ENCODE results near the gene IDH3G. TPM values are rescaled to one million over a fixed set of nuclear protein-coding genes. Genes with fewer than 3 reads are reported as not detected.

The IDH3G gene
- total RNA-seq, 1 donor from 2014 or later, result 80.6 TPM

DNA sequence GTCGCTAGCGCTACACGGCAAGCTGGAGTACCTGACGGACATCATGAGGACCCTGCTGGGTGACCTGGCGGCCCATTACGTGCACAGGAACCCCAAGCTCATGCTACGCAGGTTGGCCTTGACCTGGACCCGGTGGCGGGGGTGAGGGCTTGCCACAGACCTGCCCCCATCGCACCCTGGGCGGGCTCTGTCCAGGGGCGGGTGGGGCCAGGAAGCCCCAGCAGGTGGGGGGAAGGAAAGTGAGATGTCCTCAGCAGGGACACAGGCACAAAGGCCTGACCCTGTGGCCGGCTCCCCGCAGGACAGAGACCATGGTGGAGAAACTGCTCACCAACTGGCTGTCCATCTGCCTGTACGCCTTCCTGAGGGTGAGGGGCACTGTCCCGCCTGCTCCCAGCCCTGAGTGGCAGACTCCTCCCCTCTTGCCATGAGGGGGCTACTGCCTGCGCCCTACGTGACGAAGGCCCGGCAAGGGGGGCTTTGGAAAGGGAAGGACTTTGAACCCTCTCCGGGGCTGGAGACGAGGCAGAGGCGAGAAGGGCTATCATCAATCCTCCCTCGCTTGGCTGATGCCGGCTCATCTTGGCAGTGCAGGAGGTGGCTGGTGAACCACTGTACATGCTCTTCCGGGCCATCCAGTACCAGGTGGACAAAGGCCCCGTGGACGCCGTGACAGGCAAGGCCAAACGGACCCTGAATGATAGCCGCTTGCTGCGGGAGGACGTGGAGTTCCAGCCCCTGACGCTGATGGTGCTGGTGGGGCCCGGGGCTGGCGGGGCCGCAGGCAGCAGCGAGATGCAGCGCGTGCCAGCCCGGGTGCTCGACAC lies 18.7 kb downstream of the IDH3G start:
- no peak for DNase-seq (ENCODE audit: low read depth)
- Histone ChIP-seq H3K36me3 (ENCODE audit: control insufficient read depth, insufficient read depth, low read length) (no peaks in the 10 kb centered on the region), H3K4me3 (ENCODE audit: low read depth, low read length) (no peak overlapping the region), H3K27me3 (ENCODE audit: control insufficient read depth, insufficient read depth, low read length) (no peaks in the 10 kb centered on the region)
- TF ChIP-seq CTCF (IDR thresholded peaks at IDR 0.05; ENCODE audit: insufficient read depth, low read length, poor library complexity, severe bottlenecking), result no peak

DNA sequence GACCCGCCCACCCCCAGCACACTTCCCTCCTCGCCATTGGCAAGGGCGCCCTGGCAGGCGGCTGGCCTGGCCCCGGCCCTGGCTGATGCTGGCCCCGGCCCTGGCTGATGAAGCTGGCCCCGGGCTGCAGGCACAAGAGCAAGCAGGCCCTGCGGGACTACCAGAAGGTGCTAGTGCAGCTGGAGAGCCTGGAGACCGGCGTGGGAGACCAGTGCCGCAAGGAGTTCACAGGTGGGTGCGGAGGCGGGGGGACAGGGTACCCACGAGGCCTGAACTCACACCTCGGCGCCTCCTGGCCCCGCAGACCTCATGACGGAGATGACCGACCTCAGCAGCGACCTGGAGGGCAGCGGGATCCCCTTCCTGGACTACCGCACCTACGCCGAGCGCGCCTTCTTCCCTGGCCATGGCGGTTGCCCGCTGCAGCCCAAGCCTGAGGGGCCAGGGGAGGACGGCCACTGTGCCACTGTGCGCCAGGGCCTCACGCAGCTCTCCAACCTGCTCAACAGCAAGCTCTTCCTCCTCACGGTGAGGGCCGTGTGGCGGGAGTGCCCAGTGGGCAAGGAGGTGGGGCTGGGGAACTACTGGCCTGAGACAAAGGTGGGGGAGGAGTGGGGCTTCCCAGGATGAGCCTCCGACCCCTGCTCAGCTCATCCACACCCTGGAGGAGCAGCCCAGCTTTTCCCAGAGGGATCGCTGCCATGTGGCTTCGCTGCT lies 19.4 kb downstream of the IDH3G start:
- no peak for TF ChIP-seq CTCF (IDR thresholded peaks at IDR 0.05; ENCODE audit: insufficient read depth, low read length, poor library complexity, severe bottlenecking)
- H3K27me3 ChIP-seq (ENCODE audit: control insufficient read depth, insufficient read depth, low read length), result no peaks in the 10 kb centered on the region
- no peak for DNase-seq (ENCODE audit: low read depth)
- no peak overlapping the region for H3K4me3 ChIP-seq (ENCODE audit: low read depth, low read length)
- H3K36me3 ChIP-seq (ENCODE audit: control insufficient read depth, insufficient read depth, low read length), result no peaks in the 10 kb centered on the region

- DNase-seq (ENCODE audit: low read depth), result no peak
- Histone ChIP-seq H3K27me3 (ENCODE audit: control insufficient read depth, insufficient read depth, low read length) (no peaks in the 10 kb centered on the region), H3K36me3 (ENCODE audit: control insufficient read depth, insufficient read depth, low read length) (no peaks in the 10 kb centered on the region), H3K4me3 (ENCODE audit: low read depth, low read length) (no peak overlapping the region)
- TF ChIP-seq CTCF (IDR thresholded peaks at IDR 0.05; ENCODE audit: insufficient read depth, low read length, poor library complexity, severe bottlenecking), result no peak
Measured at GRCh38 chrX:153773741-153774575, 20.2 kb downstream of the IDH3G start.

DNA sequence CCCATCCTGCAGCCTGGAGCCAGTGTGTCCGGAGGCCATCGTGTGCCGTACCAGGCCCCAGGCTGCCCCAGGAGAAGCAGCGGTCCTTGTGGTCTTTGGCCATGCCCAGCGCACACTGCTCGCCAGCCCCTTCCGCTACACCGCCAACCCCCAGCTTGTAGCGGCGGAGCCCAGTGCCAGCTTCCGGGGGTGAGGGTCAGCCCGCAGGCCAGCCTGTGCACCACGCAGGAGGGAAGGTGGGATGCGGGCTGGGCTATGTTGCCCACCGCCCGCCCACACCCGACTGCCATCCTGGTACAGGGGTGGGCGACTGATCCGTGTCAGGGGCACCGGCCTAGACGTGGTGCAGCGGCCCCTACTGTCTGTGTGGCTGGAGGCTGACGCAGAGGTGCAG lies 21.0 kb downstream of the IDH3G start:
- Histone ChIP-seq H3K4me3 (ENCODE audit: low read depth, low read length) (no peak overlapping the region), H3K27me3 (ENCODE audit: control insufficient read depth, insufficient read depth, low read length) (no peaks in the 10 kb centered on the region), H3K36me3 (ENCODE audit: control insufficient read depth, insufficient read depth, low read length) (no peaks in the 10 kb centered on the region)
- DNase-seq (ENCODE audit: low read depth), result no peak
- TF ChIP-seq CTCF (IDR thresholded peaks at IDR 0.05; ENCODE audit: insufficient read depth, low read length, poor library complexity, severe bottlenecking), result no peak

DNA sequence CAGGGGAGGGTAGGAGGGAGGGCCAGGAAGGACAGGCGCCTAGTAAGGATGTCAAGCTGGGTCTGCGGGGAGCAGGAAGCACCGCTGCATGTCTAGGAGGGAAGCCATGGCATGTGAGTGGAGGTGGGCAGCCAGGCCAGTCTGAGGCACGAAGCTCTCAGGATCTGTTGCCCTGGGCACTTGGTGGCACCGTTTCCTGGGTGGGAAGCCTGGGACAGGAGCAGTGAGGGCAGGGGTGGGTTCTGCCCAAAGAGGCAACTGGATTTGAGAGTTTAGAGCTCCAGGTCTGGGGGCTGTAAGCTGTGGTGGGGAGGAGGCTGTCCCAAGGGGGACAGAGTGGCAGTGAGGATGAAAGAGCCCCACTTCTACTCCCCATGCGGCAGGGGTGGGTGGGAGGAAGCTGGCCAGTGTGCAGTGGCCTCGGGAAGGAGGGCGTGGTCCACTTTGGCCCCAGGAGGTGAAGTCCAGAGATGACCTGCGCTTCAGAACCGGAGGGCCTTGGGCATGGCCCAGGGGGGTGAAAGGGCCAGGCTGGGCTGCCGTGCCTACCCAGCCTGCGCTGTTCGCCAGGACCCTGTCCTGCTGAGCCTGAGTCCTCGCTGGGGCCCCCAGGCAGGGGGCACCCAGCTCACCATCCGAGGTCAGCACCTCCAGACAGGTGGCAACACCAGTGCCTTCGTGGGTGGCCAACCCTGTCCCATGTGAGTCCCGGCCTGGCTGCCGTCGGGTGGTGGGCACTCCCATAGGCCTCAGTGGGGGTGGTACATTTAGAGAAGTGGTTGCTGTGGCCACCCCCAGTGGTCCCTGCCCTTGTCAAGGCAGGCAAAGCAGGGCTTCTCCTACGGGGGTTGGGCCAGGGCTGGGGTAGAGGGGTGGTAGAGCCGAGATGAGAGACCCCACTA lies 21.6 kb downstream of the IDH3G start:
- no peaks in the 10 kb centered on the region for H3K36me3 ChIP-seq (ENCODE audit: control insufficient read depth, insufficient read depth, low read length)
- no peak overlapping the region for H3K4me3 ChIP-seq (ENCODE audit: low read depth, low read length)
- TF ChIP-seq CTCF (IDR thresholded peaks at IDR 0.05; ENCODE audit: insufficient read depth, low read length, poor library complexity, severe bottlenecking), result no peak
- H3K27me3 ChIP-seq (ENCODE audit: control insufficient read depth, insufficient read depth, low read length), result no peaks in the 10 kb centered on the region
- no peak for DNase-seq (ENCODE audit: low read depth)

Data from kidney epithelial cell (primary cell).